ENCODE data around the gene XPR1.
A peak's percentile ranks its signal among the peaks of the same experiment; 100 is the strongest.
"Not testable (repeated sequence)": the region's sequence is repeated elsewhere in the genome, so short reads cannot be mapped to it uniquely, and the experiment has no call there.

XPR1 gene

GRCh38 chr1:180724055-180724454, 92.2 kb downstream of the XPR1 start:
- DNase-seq: no peak

GRCh38 chr1:180726024-180726423, 94.2 kb downstream of the XPR1 start:
- DNase-seq: not testable (repeated sequence)

GRCh38 chr1:180727751-180728150, 95.9 kb downstream of the XPR1 start:
- DNase-seq: not testable (repeated sequence)

- DNase-seq: no peak
Observed at GRCh38 chr1:180728472-180729106, 96.8 kb downstream of the XPR1 start.

GRCh38 chr1:180731131-180731530, 99.3 kb downstream of the XPR1 start:
- DNase-seq: no peak

GRCh38 chr1:180732866-180733265, 101.0 kb downstream of the XPR1 start:
- DNase-seq: no peak

- DNase-seq: no peak
Observed at GRCh38 chr1:180734366-180734765, 102.5 kb downstream of the XPR1 start.

- DNase-seq: no peak
Observed at GRCh38 chr1:180742663-180743062, 110.8 kb downstream of the XPR1 start.

GRCh38 chr1:180743868-180744267, 112.0 kb downstream of the XPR1 start:
- no peak for DNase-seq

- no peak for DNase-seq
Observed at GRCh38 chr1:180745098-180745497, 113.3 kb downstream of the XPR1 start.

GRCh38 chr1:180751921-180752320, 120.1 kb downstream of the XPR1 start:
- no peak for DNase-seq

- DNase-seq: no peak
Observed at GRCh38 chr1:180754453-180754852, 122.6 kb downstream of the XPR1 start.

- no peak for DNase-seq
Observed at GRCh38 chr1:180757657-180758056, 125.8 kb downstream of the XPR1 start.

- DNase-seq: no peak
Observed at GRCh38 chr1:180762796-180763195, 131.0 kb downstream of the XPR1 start.

GRCh38 chr1:180765151-180765550, 133.3 kb downstream of the XPR1 start:
- no peak for DNase-seq

- no peak for DNase-seq
Observed at GRCh38 chr1:180769889-180770288, 138.1 kb downstream of the XPR1 start.

GRCh38 chr1:180773210-180773865, 141.5 kb downstream of the XPR1 start:
- no peak for DNase-seq

- no peak for DNase-seq
Observed at GRCh38 chr1:180775801-180776200, 144.0 kb downstream of the XPR1 start.

- no peak for DNase-seq
Observed at GRCh38 chr1:180777072-180777689, 145.4 kb downstream of the XPR1 start.

GRCh38 chr1:180778782-180779398, 147.1 kb downstream of the XPR1 start:
- DNase-seq: peak; percentile 3

GRCh38 chr1:180779584-180779983, 147.8 kb downstream of the XPR1 start:
- DNase-seq: no peak

- DNase-seq: no peak
Observed at GRCh38 chr1:180781718-180782117, 149.9 kb downstream of the XPR1 start.

- DNase-seq: no peak
Observed at GRCh38 chr1:180785291-180785690, 153.5 kb downstream of the XPR1 start.

- no peak for DNase-seq
Observed at GRCh38 chr1:180785887-180786286, 154.1 kb downstream of the XPR1 start.
